ENCODE measurements around the gene CSTF1.

GRCh38 chr20:56360133-56360907, 32.1 kb upstream of the CSTF1 start:
- TF ChIP-seq CTCF (conservative IDR thresholded peaks at IDR 0.05) (no peak), ZFX (IDR thresholded peaks at IDR 0.05) (no peak)

Measured in C4-2B (cell line).